GM12878 (cell line): ENCODE measurements around the gene NUMB. TPM values are rescaled to one million over a fixed set of nuclear protein-coding genes. Genes with fewer than 3 reads are reported as not detected.

Experiments used
- ASH2L ChIP-seq: fragments of 300-600, 200-600 bp; sonication (generic); IDR thresholded peaks from 2 replicates; pipeline ENCODE4 v1.6.1; 2017; ENCODE audit warnings: low read depth, mild to moderate bottlenecking, borderline replicate concordance
- CBX3 ChIP-seq: fragments of 200-600 bp; sonication (generic); IDR thresholded peaks from 2 replicates; pipeline ENCODE4 v1.6.1; 2016; ENCODE audit warnings: low read depth, borderline replicate concordance
- EGR1 ChIP-seq, 2 experiments: IDR thresholded peaks; 1 replicate in 1 of 2; 2 replicates in 1 of 2; pipeline ENCODE4 v1.6.1; 2011 to 2012; ENCODE audit warnings: low read depth in 2 of 2, low read length in 2 of 2, borderline replicate concordance in 1 of 2, mild to moderate bottlenecking in 1 of 2, moderate library complexity in 1 of 2
- ESRRA ChIP-seq: IDR thresholded peaks from 2 replicates; pipeline ENCODE4 v1.6.1; 2012; ENCODE audit warnings: mild to moderate bottlenecking, low read length, improper control_type of control experiment
- FOS ChIP-seq: IDR thresholded peaks from 3 replicates; pipeline ENCODE4 v1.6.1; 2011; ENCODE audit warnings: borderline replicate concordance; ENCODE audit not compliant: insufficient read length; ENCODE audit errors: extremely low read depth
- FOXK2 ChIP-seq: fragments of 450-650 bp; IDR thresholded peaks from 2 replicates; pipeline ENCODE4 v1.6.1; 2017; ENCODE audit warnings: mild to moderate bottlenecking, moderate library complexity
- JUNB ChIP-seq: IDR thresholded peaks from 2 replicates; pipeline ENCODE4 v1.6.1; 2016; ENCODE audit warnings: antibody characterized with exemption, mild to moderate bottlenecking
- KDM1A ChIP-seq: fragments of 200-600 bp; sonication (generic); IDR thresholded peaks from 2 replicates; pipeline ENCODE4 v1.6.1; 2016; ENCODE audit warnings: borderline replicate concordance
- LARP7 ChIP-seq: fragments of 450-650 bp; IDR thresholded peaks from 2 replicates; pipeline ENCODE4 v1.6.1; 2017; ENCODE audit warnings: mild to moderate bottlenecking
- MXI1 ChIP-seq: fragments of 150-350 bp; IDR thresholded peaks from 2 replicates; pipeline ENCODE4 v1.6.1; 2011; ENCODE audit warnings: low read depth, mild to moderate bottlenecking, inconsistent platforms, low read length, improper control_type of control experiment
- NBN ChIP-seq: fragments of 450-650 bp; IDR thresholded peaks from 2 replicates; pipeline ENCODE4 v1.6.1; 2016
- POLR2A ChIP-seq: IDR thresholded peaks from 2 replicates; pipeline ENCODE4 v1.6.1; 2011; ENCODE audit warnings: low read depth, mild to moderate bottlenecking, low read length
- POLR2AphosphoS5 ChIP-seq: IDR thresholded peaks from 2 replicates; pipeline ENCODE4 v1.6.1; 2011; ENCODE audit warnings: mild to moderate bottlenecking, low read length, inconsistent platforms
- RAD21 ChIP-seq: IDR thresholded peaks from 2 replicates; pipeline ENCODE4 v1.6.1; 2011; ENCODE audit warnings: mild to moderate bottlenecking, low read depth, low read length, moderate library complexity; ENCODE audit not compliant: insufficient read depth
- RBBP5 ChIP-seq: fragments of 200-600 bp; sonication (generic); conservative IDR thresholded peaks from 2 replicates; pipeline ENCODE4 v1.6.1; 2016
- RFX5 ChIP-seq: IDR thresholded peaks from 2 replicates; pipeline ENCODE4 v1.6.1; 2011; ENCODE audit warnings: low read depth, low read length, improper control_type of control experiment
- RUNX3 ChIP-seq: IDR thresholded peaks from 2 replicates; pipeline ENCODE4 v1.6.1; 2012; ENCODE audit warnings: low read length, inconsistent platforms
- SMAD1 ChIP-seq: fragments of 450-650 bp; IDR thresholded peaks from 2 replicates; pipeline ENCODE4 v1.6.1; 2018; ENCODE audit warnings: mild to moderate bottlenecking, low read depth; ENCODE audit not compliant: partially characterized antibody
- TBL1XR1 ChIP-seq: IDR thresholded peaks from 2 replicates; pipeline ENCODE4 v1.6.1; 2012; ENCODE audit warnings: low read depth, low read length, improper control_type of control experiment
- YBX1 ChIP-seq: fragments of 450-650 bp; IDR thresholded peaks from 2 replicates; pipeline ENCODE4 v1.6.1; 2016; ENCODE audit warnings: antibody characterized with exemption
- ZNF274 ChIP-seq: IDR thresholded peaks from one replicate; pipeline ENCODE4 v1.8.0; 2011; ENCODE audit not compliant: insufficient read length, insufficient read depth
- ZNF384 ChIP-seq: IDR thresholded peaks from 2 replicates; pipeline ENCODE4 v1.6.1; 2012; ENCODE audit warnings: low read depth, mild to moderate bottlenecking, low read length, improper control_type of control experiment, borderline replicate concordance
- ZSCAN29 ChIP-seq: fragments of 450-650 bp; IDR thresholded peaks from 2 replicates; pipeline ENCODE4 v1.6.1; 2017; ENCODE audit warnings: mild to moderate bottlenecking, moderate library complexity
- polyA plus RNA-seq, 11 experiments: library from polyadenylated mRNA; depleted of rRNA in 4 of 11; unstranded in 6 of 11; stranded (reverse) in 5 of 11; fragments of >200 nt; fragmentation: Nextera tagmentation in 4 of 11; fragmentation: Illumina TruSeq in 1 of 11; extraction: Ambion mirVana in 4 of 11; extraction: Trizol in 1 of 11; gene quantifications; 1 replicate in 1 of 11; 2 replicates in 10 of 11; pipeline versions ENCODE4 v1.2.1 to v1.2.3, GENCODE V29; 2011 to 2016; ENCODE audit warnings: inconsistent platforms in 2 of 11, missing spikeins in 2 of 11, low read depth in 1 of 11
- total RNA-seq, 4 experiments: library from RNA; depleted of rRNA in 3 of 4; stranded (reverse); fragments of >200 nt in 3 of 4; fragmentation: Illumina TruSeq in 1 of 4; extraction: Trizol in 1 of 4; gene quantifications; 2 replicates each; pipeline versions ENCODE4 v1.2.1 to v1.2.3, GENCODE V29; 2013 to 2021
- TF ChIP-seq, protein P1 (sequence below): IDR thresholded peaks from 2 replicates; pipeline ENCODE4 v1.6.1; 2012; ENCODE audit warnings: low read length, inconsistent platforms
- TF ChIP-seq, protein P2 (sequence below): fragments of 450-650 bp; IDR thresholded peaks from 2 replicates; pipeline ENCODE4 v1.6.1; 2017; ENCODE audit warnings: mild to moderate bottlenecking, moderate library complexity
- TF ChIP-seq, protein P3 (sequence below): fragments of 450-650 bp; IDR thresholded peaks from 2 replicates; pipeline ENCODE4 v1.6.1; 2017; ENCODE audit warnings: low read depth, mild to moderate bottlenecking, moderate library complexity

NUMB gene
- total and polyA plus RNA-seq, 10 of the 15 experiments (the other 5 are each of a cell fraction or from before 2014, with no cell fraction given), result 22.0 to 147 (median 48.9) TPM

DNA sequence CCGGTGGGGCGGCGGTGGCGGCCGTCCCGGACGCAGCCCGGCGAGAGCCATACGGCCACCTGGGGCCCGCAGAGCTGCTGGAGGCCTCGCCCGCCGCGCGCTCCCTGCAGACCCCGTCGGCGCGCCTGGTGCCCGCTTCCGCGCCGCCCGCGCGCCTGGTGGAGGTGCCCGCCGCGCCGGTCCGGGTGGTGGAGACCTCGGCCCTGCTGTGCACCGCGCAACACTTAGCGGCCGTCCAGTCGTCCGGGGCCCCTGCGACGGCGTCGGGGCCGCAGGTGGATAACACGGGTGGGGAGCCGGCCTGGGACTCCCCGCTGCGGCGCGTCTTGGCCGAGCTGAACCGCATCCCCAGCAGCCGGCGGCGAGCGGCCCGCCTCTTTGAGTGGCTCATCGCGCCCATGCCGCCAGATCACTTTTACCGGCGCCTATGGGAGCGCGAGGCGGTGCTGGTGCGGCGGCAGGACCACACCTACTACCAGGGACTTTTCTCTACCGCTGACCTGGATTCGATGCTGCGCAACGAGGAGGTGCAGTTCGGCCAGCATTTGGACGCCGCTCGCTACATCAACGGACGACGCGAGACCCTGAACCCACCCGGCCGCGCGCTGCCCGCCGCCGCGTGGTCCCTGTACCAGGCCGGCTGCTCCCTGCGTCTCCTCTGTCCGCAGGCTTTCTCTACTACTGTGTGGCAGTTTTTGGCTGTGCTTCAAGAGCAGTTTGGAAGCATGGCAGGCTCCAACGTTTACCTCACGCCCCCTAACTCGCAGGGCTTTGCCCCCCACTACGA, 33.1 kb upstream of the NUMB start (continued):
- TF ChIP-seq, protein P1, sequence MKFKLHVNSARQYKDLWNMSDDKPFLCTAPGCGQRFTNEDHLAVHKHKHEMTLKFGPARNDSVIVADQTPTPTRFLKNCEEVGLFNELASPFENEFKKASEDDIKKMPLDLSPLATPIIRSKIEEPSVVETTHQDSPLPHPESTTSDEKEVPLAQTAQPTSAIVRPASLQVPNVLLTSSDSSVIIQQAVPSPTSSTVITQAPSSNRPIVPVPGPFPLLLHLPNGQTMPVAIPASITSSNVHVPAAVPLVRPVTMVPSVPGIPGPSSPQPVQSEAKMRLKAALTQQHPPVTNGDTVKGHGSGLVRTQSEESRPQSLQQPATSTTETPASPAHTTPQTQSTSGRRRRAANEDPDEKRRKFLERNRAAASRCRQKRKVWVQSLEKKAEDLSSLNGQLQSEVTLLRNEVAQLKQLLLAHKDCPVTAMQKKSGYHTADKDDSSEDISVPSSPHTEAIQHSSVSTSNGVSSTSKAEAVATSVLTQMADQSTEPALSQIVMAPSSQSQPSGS, result no peak
- TF ChIP-seq ASH2L (no peak), KDM1A (no peak), ZNF384 (no peak), SMAD1 (no peak), FOXK2 (no peak), ZSCAN29 (0 out of 2 replicates have a peak, but pooled peaks have one; percentile 54), FOS (no peak), CBX3 (no peak), TBL1XR1 (no peak), NBN (no peak), ESRRA (no peak), RAD21 (no peak), YBX1 (no peak), POLR2A (no peak), RBBP5 (0 out of 2 replicates have a peak, but pooled peaks have one; percentile 3), RUNX3 (peak; percentile 35; the same call in 1 of the 2 replicates), ZNF274 (no peak), JUNB (no peak), MXI1 (no peak; the same call in 1 of the 2 replicates), LARP7 (peak; percentile 96; the same call in 1 of the 2 replicates), RFX5 (no peak), POLR2AphosphoS5 (no peak; the same call in none of the 2 replicates), EGR1 (IDR thresholded peaks at IDR 0.05; ENCODE audit: borderline replicate concordance in 1 of 2, low read depth in 2 of 2, low read length in 2 of 2) (peak in 1 of 2 experiments; percentile 8; a peak in 1 of 3 replicates)
- TF ChIP-seq, protein P2, sequence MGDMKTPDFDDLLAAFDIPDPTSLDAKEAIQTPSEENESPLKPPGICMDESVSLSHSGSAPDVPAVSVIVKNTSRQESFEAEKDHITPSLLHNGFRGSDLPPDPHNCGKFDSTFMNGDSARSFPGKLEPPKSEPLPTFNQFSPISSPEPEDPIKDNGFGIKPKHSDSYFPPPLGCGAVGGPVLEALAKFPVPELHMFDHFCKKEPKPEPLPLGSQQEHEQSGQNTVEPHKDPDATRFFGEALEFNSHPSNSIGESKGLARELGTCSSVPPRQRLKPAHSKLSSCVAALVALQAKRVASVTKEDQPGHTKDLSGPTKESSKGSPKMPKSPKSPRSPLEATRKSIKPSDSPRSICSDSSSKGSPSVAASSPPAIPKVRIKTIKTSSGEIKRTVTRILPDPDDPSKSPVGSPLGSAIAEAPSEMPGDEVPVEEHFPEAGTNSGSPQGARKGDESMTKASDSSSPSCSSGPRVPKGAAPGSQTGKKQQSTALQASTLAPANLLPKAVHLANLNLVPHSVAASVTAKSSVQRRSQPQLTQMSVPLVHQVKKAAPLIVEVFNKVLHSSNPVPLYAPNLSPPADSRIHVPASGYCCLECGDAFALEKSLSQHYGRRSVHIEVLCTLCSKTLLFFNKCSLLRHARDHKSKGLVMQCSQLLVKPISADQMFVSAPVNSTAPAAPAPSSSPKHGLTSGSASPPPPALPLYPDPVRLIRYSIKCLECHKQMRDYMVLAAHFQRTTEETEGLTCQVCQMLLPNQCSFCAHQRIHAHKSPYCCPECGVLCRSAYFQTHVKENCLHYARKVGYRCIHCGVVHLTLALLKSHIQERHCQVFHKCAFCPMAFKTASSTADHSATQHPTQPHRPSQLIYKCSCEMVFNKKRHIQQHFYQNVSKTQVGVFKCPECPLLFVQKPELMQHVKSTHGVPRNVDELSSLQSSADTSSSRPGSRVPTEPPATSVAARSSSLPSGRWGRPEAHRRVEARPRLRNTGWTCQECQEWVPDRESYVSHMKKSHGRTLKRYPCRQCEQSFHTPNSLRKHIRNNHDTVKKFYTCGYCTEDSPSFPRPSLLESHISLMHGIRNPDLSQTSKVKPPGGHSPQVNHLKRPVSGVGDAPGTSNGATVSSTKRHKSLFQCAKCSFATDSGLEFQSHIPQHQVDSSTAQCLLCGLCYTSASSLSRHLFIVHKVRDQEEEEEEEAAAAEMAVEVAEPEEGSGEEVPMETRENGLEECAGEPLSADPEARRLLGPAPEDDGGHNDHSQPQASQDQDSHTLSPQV, result no peak
- TF ChIP-seq, protein P3, sequence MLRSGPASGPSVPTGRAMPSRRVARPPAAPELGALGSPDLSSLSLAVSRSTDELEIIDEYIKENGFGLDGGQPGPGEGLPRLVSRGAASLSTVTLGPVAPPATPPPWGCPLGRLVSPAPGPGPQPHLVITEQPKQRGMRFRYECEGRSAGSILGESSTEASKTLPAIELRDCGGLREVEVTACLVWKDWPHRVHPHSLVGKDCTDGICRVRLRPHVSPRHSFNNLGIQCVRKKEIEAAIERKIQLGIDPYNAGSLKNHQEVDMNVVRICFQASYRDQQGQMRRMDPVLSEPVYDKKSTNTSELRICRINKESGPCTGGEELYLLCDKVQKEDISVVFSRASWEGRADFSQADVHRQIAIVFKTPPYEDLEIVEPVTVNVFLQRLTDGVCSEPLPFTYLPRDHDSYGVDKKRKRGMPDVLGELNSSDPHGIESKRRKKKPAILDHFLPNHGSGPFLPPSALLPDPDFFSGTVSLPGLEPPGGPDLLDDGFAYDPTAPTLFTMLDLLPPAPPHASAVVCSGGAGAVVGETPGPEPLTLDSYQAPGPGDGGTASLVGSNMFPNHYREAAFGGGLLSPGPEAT, result no peak
